ENCODE measurements around the gene TNNC1.

Gene TNNC1

DNA sequence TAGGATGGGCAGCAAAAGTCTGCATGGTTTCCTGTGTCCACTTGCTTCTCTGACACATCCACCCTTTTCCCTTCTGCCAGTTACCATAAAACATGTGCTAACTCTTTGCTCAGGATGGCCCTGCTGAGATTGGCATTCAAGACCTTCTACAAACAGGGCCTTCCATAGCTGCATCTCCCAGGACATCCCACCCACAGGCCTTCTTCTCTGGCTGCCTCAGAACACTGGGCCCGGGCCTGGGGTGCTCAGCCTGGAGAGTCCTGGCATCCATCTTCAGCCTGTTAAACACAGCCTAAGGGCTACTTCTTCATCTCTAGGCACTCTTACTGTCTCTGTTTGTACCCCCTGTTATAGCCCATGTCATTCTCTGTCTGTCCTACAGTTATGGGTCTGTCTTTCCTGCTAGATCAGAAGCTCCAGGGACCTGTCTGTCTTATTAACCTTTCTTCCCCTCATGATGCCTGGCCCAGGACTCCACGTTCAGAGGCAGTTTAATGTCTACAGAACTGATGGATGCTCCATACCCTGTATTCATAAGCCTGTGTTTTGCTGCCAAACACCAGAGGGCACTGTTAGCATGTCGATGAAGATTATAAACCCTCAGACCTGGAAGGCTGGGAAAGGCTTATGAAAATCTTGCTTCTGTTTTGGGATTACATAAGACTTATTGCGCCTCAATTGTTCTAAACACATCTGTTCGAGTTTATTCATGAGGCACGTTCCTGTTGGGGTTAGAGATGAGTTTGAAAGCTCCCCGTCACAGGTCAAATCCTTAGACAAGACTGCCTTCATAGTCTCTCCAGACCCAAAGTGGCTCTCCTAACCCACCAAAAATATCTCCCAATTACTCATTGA is 25.5 kb downstream of the TNNC1 start:
- DNase-seq: no peak

DNA sequence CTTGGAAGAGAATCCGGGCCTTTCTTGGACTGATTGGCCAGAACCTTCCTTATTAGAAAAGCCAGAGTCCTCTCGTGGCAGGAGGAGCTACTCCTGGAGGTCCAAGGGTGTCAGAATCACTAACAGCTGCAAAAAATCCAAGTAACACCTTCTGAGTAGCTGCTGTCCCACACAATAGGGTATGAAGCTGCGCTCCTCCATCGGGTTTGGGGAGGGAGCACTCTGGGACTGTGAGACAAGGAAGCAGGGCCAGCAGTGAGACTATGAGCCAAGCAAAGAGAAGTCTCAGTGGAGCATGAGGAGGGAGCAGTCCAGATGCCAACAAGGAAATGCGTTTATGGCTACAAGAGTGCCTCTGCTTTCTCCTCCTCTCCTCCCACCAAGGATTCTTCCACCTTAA is 30.7 kb downstream of the TNNC1 start:
- no peak for DNase-seq

DNA sequence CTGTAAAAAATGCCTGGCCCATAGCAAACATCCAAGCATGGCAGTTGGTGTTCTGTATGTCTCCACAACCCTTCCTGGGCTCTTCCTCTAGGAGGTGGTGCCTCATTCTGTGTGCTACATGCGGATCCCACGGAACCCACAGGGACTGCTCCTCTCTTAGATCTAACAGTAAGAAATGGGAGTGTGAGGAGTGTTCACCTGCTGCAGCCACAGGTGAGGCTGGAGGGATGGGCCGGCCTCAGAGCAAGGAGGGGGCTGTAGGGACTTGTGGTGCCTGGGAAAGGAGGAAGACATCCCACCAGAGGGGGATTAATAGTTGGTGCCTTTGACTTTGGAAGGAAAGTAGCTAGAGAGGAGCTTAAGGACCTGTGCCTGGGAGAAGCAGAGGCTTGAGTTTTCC is 31.2 kb downstream of the TNNC1 start:
- DNase-seq: no peak

DNA sequence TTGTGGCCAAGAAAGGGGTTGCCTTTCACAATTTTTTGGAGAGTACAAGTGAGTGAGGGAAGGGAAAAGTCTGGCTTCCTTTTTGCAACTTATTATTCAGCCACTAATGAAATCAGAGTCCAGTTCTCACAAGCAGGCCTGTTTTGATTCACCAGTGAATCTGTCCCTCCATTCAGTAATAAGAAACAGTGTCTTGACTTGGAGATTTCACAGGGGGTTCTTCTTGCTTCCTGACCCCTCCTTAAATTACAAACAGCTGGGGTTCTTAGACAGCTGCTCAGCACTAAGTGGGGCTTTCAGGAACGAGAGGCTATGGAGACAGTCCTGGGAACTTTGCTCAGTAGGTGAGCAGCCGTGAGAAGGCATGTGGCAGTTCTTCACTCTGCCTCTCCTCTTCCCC is 33.5 kb downstream of the TNNC1 start:
- no peak for DNase-seq

DNA sequence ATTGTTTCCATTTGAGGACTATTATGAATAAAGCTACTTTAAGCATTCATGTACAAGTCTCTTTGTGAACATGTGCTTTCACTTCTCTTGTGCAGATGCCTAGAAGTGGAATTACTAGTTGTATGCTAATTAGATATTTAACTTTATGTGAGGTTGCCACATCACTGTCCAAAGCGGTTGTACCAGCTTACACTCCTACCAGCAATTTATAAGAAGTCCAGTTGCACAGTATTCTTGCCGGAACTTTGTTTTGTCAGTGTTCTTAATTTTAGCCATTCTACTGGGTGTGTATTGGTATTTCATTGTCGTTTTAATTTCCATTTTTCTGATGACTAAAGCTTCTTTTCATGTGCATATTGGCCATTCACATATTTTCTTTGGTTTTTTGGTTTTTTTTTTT is 38.0 kb downstream of the TNNC1 start:
- no peak for DNase-seq

DNA sequence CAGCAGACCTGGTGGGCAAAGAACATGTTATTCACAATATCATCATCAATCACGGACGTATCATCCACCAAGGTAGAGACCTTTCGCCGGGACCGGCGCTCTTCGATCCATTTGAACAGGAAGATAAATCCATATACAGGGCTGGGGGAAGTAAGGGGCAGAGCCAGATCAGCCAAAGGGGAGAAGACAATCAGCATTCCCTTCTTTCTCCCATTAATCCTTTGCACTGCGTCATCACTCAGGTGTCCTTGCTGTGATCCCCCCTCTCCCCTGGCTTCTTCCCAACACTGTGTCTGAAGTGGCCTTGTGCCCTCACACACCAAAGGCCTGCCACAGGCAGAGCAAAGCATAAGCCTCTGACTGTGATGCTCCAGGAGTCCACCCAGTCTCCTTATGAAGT is 45.4 kb downstream of the TNNC1 start:
- DNase-seq: no peak

DNA sequence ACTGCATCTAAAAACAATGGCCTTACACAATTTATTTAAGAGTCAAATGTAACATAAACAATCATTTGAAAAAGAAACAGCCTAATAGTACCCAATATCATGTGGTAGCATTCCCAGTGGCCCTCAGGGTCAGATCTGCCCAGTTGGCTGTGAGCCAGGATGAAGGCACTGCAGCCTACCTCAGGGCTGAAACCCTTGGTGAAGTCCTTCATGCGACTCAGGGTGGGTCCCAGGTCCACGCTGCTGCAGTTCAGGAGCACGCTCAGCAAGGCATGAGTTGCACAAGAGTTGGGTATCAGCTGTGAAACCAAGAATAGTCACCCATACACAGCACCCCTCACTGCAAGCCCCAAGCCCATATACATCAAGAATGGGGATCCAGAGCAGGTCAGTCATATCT is 46.1 kb downstream of the TNNC1 start:
- DNase-seq: no peak

DNA sequence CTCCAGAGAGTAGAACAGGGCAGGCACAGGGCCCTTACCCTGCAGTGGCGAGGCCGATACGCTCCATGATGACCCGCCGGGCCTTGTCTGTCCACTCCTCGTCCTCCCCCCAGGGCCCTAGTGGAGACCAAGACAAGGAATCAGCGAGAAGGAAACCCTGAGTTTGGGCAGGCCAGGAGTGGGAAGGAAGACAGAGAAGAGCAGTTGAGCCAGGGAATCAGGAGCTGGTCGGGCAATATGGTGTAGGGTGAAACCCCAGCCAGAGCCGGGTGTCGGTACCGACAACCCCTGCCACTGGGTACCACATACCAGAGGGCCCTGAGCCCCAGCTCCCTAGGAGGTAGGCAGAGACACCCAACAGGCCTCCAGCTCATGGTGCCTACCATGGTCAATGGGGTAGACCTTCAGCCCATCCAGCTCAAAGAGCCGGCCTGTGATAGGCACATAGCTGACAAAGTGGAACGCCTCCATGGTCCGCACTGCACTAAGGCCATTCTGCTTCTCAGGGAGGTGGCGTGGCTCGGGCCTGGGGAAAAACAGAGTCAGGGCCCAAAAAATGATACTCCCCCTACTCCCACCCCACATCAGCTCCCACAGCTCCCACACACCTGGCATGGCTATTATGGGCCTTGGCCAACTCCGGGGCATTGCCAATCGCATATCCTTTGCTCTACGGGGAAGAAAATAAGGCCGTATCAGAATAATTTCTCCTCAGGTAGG is 46.9 kb downstream of the TNNC1 start:
- DNase-seq: no peak

DNA sequence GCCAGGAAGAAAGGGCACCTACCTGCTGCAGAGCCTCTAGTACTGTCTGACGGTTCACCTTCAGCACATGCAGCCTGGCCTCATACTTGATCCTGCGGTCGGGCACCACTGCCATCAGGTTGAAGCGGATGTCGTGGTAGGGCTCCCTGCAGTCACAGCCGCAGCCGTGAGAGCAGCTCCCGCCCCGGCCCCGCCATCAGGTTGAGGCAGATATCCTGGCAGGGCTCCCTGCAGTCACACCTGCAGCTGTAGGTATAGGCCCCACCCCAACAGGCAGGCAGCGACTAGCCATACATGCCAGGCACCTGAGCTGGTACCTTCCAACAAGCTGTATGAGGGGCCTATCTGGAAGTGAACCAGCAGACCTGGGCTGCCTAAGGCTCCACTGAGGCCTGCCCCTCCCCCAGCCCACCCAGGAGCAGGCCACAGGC is 47.6 kb downstream of the TNNC1 start:
- DNase-seq: no peak

DNA sequence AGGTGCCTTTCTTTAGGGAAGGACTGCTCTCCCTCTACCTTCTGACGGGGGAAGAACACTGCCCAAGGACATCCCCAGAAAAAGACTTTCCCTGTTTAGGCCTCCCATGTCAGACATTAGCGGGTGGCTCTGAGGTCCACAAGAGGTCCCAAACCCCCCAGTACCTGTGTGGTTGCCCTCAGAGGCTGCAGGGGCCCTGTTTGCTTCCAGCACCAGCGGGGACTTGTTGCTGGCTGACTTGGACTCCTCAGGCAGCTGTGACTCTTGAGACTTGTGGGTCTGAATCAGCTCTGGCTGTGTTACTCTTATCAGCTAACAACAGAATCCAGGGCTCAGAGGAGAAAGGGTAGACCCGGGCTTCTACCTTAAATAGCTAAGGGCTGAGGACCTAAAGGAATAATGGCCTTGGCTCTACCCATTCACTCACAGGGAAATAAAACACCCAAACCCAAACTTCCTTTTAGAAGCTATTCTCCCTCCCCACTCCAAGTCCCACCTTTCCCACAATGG is 48.2 kb downstream of the TNNC1 start:
- DNase-seq: no peak

DNA sequence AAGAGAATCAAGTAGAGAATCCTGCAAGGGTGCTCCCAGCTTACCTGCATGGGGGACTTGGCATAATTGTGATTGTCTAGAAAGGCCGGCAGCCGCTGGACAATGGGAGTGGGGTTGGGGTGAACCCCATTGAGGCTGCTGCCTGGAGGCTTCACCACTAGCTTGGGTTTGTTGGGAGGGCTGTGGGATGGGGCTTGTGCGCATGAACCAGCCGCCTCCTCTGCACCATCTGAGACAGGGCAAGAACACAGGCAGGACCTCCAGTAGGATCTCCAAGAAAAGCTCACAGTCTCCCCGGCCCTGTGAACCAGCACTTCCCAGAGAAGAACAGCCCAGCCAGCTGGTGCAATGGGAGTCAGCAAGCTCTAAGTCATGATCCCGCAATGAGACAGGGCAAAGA is 48.8 kb downstream of the TNNC1 start:
- DNase-seq: no peak

DNA sequence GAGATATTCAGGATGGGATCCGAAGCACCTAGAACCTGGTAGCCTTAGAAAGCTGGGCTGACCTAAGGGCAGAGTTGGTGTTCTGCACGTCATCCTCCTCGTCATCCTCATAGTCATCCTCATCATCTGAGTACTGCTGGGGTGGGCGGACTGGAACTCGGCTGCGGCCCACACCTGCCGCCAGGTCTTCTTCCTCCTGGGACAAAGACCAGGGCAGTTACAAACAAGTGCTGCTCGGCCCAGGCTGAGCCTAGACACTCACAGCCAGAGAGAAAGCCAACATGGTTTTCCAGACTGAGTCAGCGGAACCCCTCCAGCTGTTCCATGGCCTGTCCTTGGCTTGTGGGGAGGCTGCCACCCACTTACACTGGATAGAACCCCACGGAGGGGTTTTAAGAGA is 49.5 kb downstream of the TNNC1 start:
- DNase-seq: no peak

DNA sequence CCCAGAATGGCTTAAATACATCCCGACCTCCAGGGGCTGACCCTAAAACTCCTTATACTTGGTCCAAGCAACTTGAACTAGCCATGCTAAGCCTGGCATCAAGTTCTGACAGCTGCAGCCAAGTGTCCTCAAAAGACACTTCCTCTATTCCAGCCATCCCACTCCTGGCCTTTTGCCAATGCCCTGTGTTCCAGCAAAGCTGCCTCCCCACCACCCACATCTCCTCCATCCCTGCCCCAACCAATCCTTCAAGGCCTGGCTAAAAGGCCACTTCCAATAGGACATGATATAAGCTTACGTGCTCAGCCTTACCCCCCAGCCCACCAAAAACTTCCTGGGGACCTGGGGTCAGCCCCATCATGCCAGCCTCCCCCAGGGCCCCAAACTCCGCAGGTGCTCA is 49.9 kb downstream of the TNNC1 start:
- DNase-seq: no peak

DNA sequence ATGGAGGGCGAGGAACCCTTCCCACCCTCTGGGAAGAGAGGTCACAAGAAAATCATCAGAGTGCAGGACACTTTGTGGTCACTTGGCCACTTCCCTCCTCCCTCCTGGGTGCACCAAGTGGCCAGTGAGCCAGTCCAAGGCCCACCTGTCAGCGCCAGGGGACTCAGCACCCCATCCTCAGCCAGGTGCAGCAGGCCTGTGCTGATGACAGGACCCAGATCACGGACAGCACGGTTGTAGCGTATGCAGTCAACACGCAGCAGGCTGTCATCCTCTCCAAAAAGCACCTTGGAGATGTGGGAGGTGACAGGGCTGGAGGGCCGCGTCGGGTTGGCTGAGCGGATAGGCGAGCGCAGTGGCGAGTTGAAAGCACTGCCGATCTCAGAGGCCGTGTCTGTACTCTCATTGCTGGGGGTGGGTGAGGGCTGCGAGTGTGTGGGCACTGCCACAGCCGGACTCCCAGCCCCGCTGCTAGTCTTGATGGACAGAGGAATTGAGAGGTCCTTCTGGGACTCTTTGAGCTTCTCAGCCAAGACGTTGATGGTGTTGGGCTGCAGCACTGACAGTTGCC is 50.5 kb downstream of the TNNC1 start:
- DNase-seq: no peak

DNA sequence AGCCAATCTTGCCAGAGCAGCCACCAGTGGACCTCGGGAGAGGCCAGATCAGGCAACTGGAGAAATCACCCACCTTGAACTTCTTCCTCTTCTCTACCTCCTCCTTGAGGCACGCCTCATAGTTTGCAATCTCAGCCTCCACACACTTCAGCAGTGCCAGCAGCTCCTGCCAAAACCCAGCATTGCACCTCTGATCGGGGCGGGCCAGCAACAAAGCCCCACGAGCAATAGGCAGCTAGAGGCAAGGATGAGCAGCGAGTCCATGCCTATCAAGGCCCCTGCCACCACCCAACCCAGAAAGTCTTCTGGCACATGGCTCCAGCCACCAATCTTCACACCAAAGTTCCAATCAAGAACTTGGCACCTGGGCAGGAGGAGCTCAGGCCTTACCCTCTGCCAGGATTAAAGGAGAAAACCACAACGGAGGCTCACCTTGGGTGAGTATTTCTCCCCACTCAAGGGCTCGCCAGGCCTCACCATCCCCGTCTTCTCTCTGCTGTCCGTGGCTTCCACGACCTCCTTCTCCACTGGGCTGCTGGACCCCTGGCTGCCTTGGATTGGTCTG is 51.1 kb downstream of the TNNC1 start:
- DNase-seq: no peak

DNA sequence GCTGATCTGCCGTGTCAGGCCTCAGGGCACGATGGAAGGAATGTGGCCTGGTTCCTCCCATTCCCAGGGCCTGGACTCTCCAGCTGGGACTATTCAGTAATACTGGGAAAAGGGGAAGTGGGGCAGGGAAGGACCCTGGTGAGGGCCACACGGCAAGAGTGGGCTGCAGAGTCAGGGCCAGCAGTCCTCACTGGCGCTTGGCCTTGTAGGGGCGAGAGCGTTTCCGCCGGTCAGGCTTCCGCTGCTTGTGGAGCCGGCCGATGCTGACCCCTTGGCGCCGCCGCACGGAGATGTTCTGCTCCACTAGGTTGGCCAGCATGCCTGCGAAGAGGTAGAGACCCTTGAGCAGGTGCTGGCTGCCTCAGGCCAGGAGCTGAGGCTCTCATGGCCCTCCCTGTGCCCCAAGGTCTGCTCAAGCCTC is 51.7 kb downstream of the TNNC1 start:
- DNase-seq: no peak

DNA sequence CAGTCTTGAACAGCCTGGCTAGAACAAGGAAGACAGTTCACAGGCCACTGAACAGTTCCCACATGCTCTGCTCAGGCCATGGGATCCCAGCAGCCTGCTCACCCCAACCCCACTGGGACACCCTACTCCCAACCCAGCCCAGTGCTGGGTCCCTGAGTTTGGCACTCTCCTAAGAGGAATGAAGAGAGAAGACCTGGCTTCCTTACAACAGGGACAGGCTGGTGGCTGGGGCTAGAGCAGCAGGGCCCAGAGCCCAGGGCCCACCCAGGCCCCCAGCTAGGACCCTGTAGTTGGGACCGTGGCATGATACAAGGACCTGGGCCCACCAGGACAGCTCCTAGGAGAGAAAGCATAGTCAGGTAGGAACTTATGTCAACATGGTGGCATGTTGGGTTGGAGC is 52.3 kb downstream of the TNNC1 start:
- no peak for DNase-seq
